IMR-90 (cell line): Measurements from ENCODE around the gene MICB. TPM values are rescaled to one million over a fixed set of nuclear protein-coding genes. Genes with fewer than 3 reads are reported as not detected.
"Not testable (repeated sequence)": the region's sequence is repeated elsewhere in the genome, so short reads cannot be mapped to it uniquely, and the experiment has no call there.

Experiments used
- ATAC-seq: fragments of 200-7000 bp; cut with Tn5 transposase; 2 replicates; pipeline ENCODE4 v1.9.1; 2020; ENCODE audit warnings: low read depth, mild to moderate bottlenecking, moderate library complexity
- BruUV-seq: library from RNA; stranded (reverse); fragments of 400-500 nt; replicated peaks from 2 replicates; lab custom pipeline; 2021; lab: Mats Ljungman, UMichigan
- CTCF ChIA-PET: fragments of 300-600 bp; formaldehyde crosslinking; extraction: SDS; loops from one replicate; lab custom pipeline; 2021; ENCODE audit warnings: antibody characterized with exemption; lab: Yijun Ruan, JAX
- POLR2A ChIA-PET: fragments of 300-600 bp; sonication (Branson Sonifier 250); formaldehyde crosslinking; loops from one replicate; lab custom pipeline; 2022; ENCODE audit warnings: antibody characterized with exemption; ENCODE audit not compliant: unreplicated experiment; lab: Charles Lee
- DNase-seq: peaks from one replicate; pipeline ENCODE4 v3.0.0; 2013
- H2AFZ ChIP-seq: replicated peaks from 2 replicates; pipeline ENCODE3; 2013; ENCODE audit warnings: low read length, mild to moderate bottlenecking; ENCODE audit not compliant: poor library complexity
- H2AK5ac ChIP-seq: 2 replicates; pipeline ENCODE4 v1.6.1; 2013; ENCODE audit warnings: low read depth, low read length, inconsistent platforms
- H2AK9ac ChIP-seq: replicated peaks from 2 replicates; pipeline ENCODE3; 2013; ENCODE audit warnings: mild to moderate bottlenecking, low read depth, low read length, moderate library complexity; ENCODE audit not compliant: poor library complexity
- H2BK120ac ChIP-seq: 2 replicates; pipeline ENCODE4 v1.6.1; 2013; ENCODE audit warnings: low read depth, low read length, inconsistent platforms
- H2BK15ac ChIP-seq: 3 replicates; pipeline ENCODE4 v1.6.1; 2013; ENCODE audit warnings: low read depth, low read length, inconsistent platforms
- H2BK20ac ChIP-seq: 2 replicates; pipeline ENCODE4 v1.6.1; 2013; ENCODE audit warnings: low read depth, mild to moderate bottlenecking, inconsistent platforms, low read length, moderate library complexity
- H2BK5ac ChIP-seq: 2 replicates; pipeline ENCODE4 v1.6.1; 2013; ENCODE audit warnings: mild to moderate bottlenecking, low read depth, low read length, inconsistent platforms; ENCODE audit not compliant: poor library complexity, severe bottlenecking
- H3K14ac ChIP-seq: replicated peaks from 2 replicates; pipeline ENCODE4 v1.6.1; 2013; ENCODE audit warnings: low read depth, low read length, inconsistent platforms
- H3K18ac ChIP-seq: 2 replicates; pipeline ENCODE4 v1.6.1; 2013; ENCODE audit warnings: low read depth, low read length, control low read depth
- H3K23ac ChIP-seq: 2 replicates; pipeline ENCODE4 v1.6.1; 2013; ENCODE audit warnings: low read depth, low read length, inconsistent platforms
- H3K27ac ChIP-seq: 2 replicates; pipeline ENCODE4 v1.5.1; 2013; ENCODE audit warnings: mild to moderate bottlenecking, control low read depth, low read length; ENCODE audit not compliant: insufficient read depth
- H3K27me3 ChIP-seq: 2 replicates; pipeline ENCODE4 v1.6.1; 2013; ENCODE audit warnings: low read length; ENCODE audit not compliant: control insufficient read depth, insufficient read depth
- H3K36me3 ChIP-seq: 2 replicates; pipeline ENCODE4 v1.6.1; 2013; ENCODE audit warnings: low read length, mixed read lengths; ENCODE audit not compliant: control insufficient read depth, insufficient read depth
- H3K4ac ChIP-seq: 2 replicates; pipeline ENCODE4 v1.6.1; 2013; ENCODE audit warnings: low read depth, low read length, inconsistent platforms
- H3K4me1 ChIP-seq: 2 replicates; pipeline ENCODE4 v1.6.1; 2013; ENCODE audit warnings: low read length, mixed read lengths; ENCODE audit not compliant: control insufficient read depth, insufficient read depth
- H3K4me2 ChIP-seq: 2 replicates; pipeline ENCODE4 v1.6.1; 2013; ENCODE audit warnings: low read depth, mild to moderate bottlenecking, control low read depth, low read length, moderate library complexity
- H3K4me3 ChIP-seq: 2 replicates; pipeline ENCODE4 v1.5.1; 2013; ENCODE audit warnings: low read depth, mild to moderate bottlenecking, control low read depth, low read length, moderate library complexity; ENCODE audit not compliant: insufficient read depth
- H3K56ac ChIP-seq: 2 replicates; pipeline ENCODE4 v1.6.1; 2013; ENCODE audit warnings: low read length, inconsistent platforms; ENCODE audit not compliant: insufficient read depth; ENCODE audit errors: extremely low read depth
- H3K79me1 ChIP-seq, 2 experiments: 2 replicates each; pipeline ENCODE4 v1.6.1; 2013; ENCODE audit warnings: low read length in 2 of 2, inconsistent platforms in 1 of 2, low read depth in 1 of 2
- H3K9ac ChIP-seq: 2 replicates; pipeline ENCODE4 v1.6.1; 2013; ENCODE audit warnings: low read depth, low read length, control low read depth
- H3K9me1 ChIP-seq: 2 replicates; pipeline ENCODE4 v1.6.1; 2013; ENCODE audit warnings: low read length, inconsistent platforms; ENCODE audit not compliant: insufficient read depth
- H3K9me3 ChIP-seq: 2 replicates; pipeline ENCODE4 v1.6.1; 2013; ENCODE audit warnings: low read length; ENCODE audit not compliant: control insufficient read depth, insufficient read depth
- H4K20me1 ChIP-seq: 2 replicates; pipeline ENCODE4 v1.6.1; 2013; ENCODE audit warnings: low read length, inconsistent platforms; ENCODE audit not compliant: insufficient read depth
- H4K5ac ChIP-seq: 2 replicates; pipeline ENCODE4 v1.6.1; 2013; ENCODE audit warnings: mild to moderate bottlenecking, low read depth, low read length, control low read depth
- H4K8ac ChIP-seq, 2 experiments: 2 replicates each; pipeline ENCODE4 v1.6.1; 2013; ENCODE audit warnings: low read depth in 2 of 2, low read length in 2 of 2, control low read depth in 1 of 2, inconsistent platforms in 1 of 2
- H4K91ac ChIP-seq: 2 replicates; pipeline ENCODE4 v1.6.1; 2013; ENCODE audit warnings: low read depth, low read length, inconsistent platforms; ENCODE audit not compliant: insufficient read depth
- WGBS, 2 experiments: methylation state at CpG; one replicate each; pipeline versions ENCODE4 v1.1.5 to v1.1.7; 2013; ENCODE audit warnings: missing lambda C conversion rate in 2 of 2; ENCODE audit not compliant: insufficient read length in 1 of 2; ENCODE audit errors: extremely low coverage in 2 of 2; 5-methylcytosine and 5-hydroxymethylcytosine counted together
- dilution Hi-C: fragments of 300-500 bp; cut with HindIII; formaldehyde crosslinking; loops from one replicate; pipeline ENCODE4 v1.14.3; 2018; ENCODE audit warnings: low sequenced_read_pairs; ENCODE audit not compliant: unreplicated experiment
- in situ Hi-C: fragments of 300-500 bp; cut with MboI; formaldehyde crosslinking; loops from 3 replicates; pipeline ENCODE4 v1.14.3; 2019; ENCODE audit warnings: low sequenced_read_pairs, inconsistent platforms, mixed read lengths
- intact Hi-C: fragments of 100-400 bp; cut with micrococcal nuclease; formaldehyde crosslinking; loops from 2 replicates; pipeline ENCODE4 v1.10.0; 2022
- polyA plus RNA-seq, 3 experiments: library from polyadenylated mRNA; depleted of rRNA; stranded (reverse); fragments of >200 nt; gene quantifications; 2 replicates each; pipeline ENCODE4 v1.2.3, GENCODE V29; 2012; ENCODE audit warnings: low replicate concordance in 1 of 3
- total RNA-seq: library from RNA; depleted of rRNA; stranded (reverse); fragments of >200 nt; gene quantifications from 2 replicates; pipeline ENCODE4 v1.2.3, GENCODE V29; 2012

The MICB gene
- total and polyA plus RNA-seq, 2 of the 4 experiments (the other 2 are of a cell fraction), result 9.6 to 11.1 TPM

DNA sequence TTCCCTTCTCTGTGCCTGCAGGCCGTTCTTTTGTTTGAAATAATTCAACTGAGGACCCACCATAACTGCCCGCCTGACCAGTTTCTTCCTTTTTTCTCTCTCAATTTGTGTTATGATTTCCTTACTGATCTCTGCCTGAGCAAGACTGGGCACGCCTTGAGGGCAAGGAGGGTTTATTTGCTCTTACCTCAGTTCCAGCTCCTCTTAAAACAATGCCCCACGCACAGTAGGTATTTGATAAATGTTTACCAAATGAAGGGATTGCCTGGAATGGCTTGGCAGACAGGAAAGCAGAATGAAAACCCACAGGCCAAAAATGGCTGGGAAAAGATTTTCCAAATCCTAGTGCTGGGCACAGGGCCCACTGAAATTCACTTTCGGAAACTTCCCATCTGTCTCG is 10.3 kb upstream of the MICB start:
- peak overlapping the region; percentile 9; the same call in 1 of the 2 replicates for H2BK20ac ChIP-seq
- 0 out of 4 replicates have a peak overlapping the region, but pooled peaks of 1 of the 2 experiments have one; percentile 6 for H4K8ac ChIP-seq
- H2AK5ac ChIP-seq, H3K9me3 ChIP-seq, H4K20me1 ChIP-seq, H3K79me1 ChIP-seq, H3K4me3 ChIP-seq, H3K4me2 ChIP-seq, H2AK9ac ChIP-seq, DNase-seq, in situ Hi-C loops, H3K56ac ChIP-seq, CTCF ChIA-PET, H3K36me3 ChIP-seq, H3K14ac ChIP-seq, BruUV-seq, ATAC-seq, intact Hi-C loops, H3K27me3 ChIP-seq, H2AFZ ChIP-seq, H3K4me1 ChIP-seq, H3K27ac ChIP-seq, dilution Hi-C loops, H4K91ac ChIP-seq, H3K23ac ChIP-seq, H2BK15ac ChIP-seq, H3K9ac ChIP-seq, POLR2A ChIA-PET, H3K9me1 ChIP-seq, H2BK5ac ChIP-seq: not testable (repeated sequence)
- H3K18ac ChIP-seq, result peak overlapping the region; percentile 64; the same call in 1 of the 2 replicates
- peak overlapping the region; percentile 58; the same call in 1 of the 2 replicates for H3K4ac ChIP-seq
- peak overlapping the region; percentile 73; the same call in 1 of the 2 replicates for H4K5ac ChIP-seq
- H2BK120ac ChIP-seq, result peak overlapping the region; percentile 10; the same call in 1 of the 2 replicates
- no CpG with 5 or more reads among the region's 6 CpGs for WGBS, 2 experiments
